ENCODE results near the gene HLTF. TPM values are rescaled to one million over a fixed set of nuclear protein-coding genes. Genes with fewer than 3 reads are reported as not detected.

Gene HLTF
- total and polyA plus RNA-seq, 2 donors (not counting 1 experiment from before 2014, with no cell fraction given): 3.3 to 22.9 TPM

DNA sequence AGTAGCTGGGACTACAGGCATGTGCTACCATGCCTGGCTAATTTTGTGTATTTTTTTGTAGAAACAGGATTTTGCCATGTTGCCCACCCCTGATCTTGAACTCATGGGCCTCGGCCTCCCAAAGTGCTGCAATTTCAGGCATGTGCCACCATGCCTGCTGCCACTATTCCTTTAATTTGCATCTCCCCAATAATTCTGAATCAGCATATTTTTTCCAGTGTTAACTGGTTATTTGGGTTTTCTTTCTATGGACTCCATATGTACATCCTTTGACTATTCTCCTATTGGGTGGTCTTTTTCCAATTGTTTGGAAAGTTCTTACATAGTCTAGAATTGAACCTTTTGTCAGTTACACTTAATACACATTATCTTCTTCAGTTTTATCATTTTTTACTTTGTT, 28.1 kb downstream of the HLTF start:
- Mint-ChIP-seq H3K27me3 (no peaks in the 10 kb centered on the region), H3K9me3 (ENCODE audit: insufficient read depth) (no peaks in the 10 kb centered on the region), H3K27ac (no peak overlapping the region), H3K4me3 (no peak overlapping the region), H3K4me1 (no peaks in the 10 kb centered on the region)
- WGBS (ENCODE audit: insufficient coverage): no CpG with 5 or more reads among the region's 1 CpG
- Histone ChIP-seq H3K4me1 (ENCODE audit: control insufficient read depth in 2 of 2, insufficient read depth in 2 of 2, low read length in 2 of 2) (no peaks in the 10 kb centered on the region), H3K27ac (ENCODE audit: low read length in 2 of 2) (no peak overlapping the region), H3K4me2 (replicated peaks; ENCODE audit: low read depth, low read length, poor library complexity, severe bottlenecking) (no peak overlapping the region), H3K79me2 (ENCODE audit: control insufficient read depth, insufficient read depth, low read length) (no peaks in the 10 kb centered on the region), H3K36me3 (replicated peaks in 1 of 2; ENCODE audit: control extremely low read depth in 1 of 2, control insufficient read depth in 1 of 2, extremely low read depth in 1 of 2, insufficient read depth in 2 of 2, low read length in 1 of 2) (peaks cover 3 to 15% of the 10 kb centered on the region in 2 experiments), H3K4me3 (ENCODE audit: control extremely low read depth in 1 of 5, extremely low read depth in 1 of 5, insufficient read depth in 1 of 5, low read depth in 2 of 5, low read length in 4 of 5) (no peak overlapping the region), H4K20me1 (ENCODE audit: control insufficient read depth, insufficient read depth, low read length, poor library complexity, severe bottlenecking) (no peaks in the 10 kb centered on the region), H2AFZ (ENCODE audit: insufficient read depth, low read depth, low read length, poor library complexity, severe bottlenecking) (no peak overlapping the region), H3K9ac (ENCODE audit: low read length) (no peak overlapping the region), H3K27me3 (replicated peaks in 1 of 4; ENCODE audit: control extremely low read depth in 1 of 4, control insufficient read depth in 3 of 4, insufficient read depth in 4 of 4, low read length in 3 of 4) (no peaks in the 10 kb centered on the region), H3K9me3 (ENCODE audit: control extremely low read depth in 1 of 3, control insufficient read depth in 2 of 3, insufficient read depth in 1 of 3, low read length in 2 of 3) (no peaks in the 10 kb centered on the region)
- DNase-seq (no peak), ATAC-seq (ENCODE audit: low read depth) (no peak)
- POLR2A ChIA-PET: no interaction called here
- CTCF ChIA-PET: no interaction called here
- no peak for TF ChIP-seq EZH2 (IDR thresholded peaks at IDR 0.05; ENCODE audit: borderline replicate concordance, insufficient read depth, low read depth, low read length, poor library complexity, severe bottlenecking)
- TF ChIP-seq, protein P1, sequence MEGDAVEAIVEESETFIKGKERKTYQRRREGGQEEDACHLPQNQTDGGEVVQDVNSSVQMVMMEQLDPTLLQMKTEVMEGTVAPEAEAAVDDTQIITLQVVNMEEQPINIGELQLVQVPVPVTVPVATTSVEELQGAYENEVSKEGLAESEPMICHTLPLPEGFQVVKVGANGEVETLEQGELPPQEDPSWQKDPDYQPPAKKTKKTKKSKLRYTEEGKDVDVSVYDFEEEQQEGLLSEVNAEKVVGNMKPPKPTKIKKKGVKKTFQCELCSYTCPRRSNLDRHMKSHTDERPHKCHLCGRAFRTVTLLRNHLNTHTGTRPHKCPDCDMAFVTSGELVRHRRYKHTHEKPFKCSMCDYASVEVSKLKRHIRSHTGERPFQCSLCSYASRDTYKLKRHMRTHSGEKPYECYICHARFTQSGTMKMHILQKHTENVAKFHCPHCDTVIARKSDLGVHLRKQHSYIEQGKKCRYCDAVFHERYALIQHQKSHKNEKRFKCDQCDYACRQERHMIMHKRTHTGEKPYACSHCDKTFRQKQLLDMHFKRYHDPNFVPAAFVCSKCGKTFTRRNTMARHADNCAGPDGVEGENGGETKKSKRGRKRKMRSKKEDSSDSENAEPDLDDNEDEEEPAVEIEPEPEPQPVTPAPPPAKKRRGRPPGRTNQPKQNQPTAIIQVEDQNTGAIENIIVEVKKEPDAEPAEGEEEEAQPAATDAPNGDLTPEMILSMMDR (IDR thresholded peaks at IDR 0.05): no peak
- intact Hi-C loops (cut with micrococcal nuclease): no loop called here

DNA sequence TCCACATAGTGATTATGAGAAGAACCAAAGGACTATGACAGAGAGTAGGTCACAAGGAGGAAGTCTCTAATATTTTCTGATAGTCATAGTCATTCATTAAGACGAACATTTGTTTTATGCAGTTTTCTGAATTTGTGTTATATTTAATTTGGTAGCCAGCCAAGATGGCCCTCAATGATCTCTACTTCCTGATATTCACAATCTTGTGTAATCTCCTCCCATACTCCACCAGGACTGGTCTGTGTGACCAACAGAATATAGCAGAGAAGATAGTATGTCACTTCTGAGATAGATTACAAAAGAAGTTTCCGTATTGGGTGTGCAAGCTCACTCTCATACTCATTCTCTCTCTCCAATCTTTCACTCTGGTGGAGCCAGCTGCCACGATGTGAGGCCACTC, 30.8 kb downstream of the HLTF start:
- Mint-ChIP-seq H3K27me3 (no peaks in the 10 kb centered on the region), H3K27ac (no peak overlapping the region), H3K9me3 (ENCODE audit: insufficient read depth) (no peaks in the 10 kb centered on the region), H3K4me1 (no peaks in the 10 kb centered on the region), H3K4me3 (no peak overlapping the region)
- no peak for ATAC-seq (ENCODE audit: low read depth)
- ChIA-PET POLR2A (no interaction called here), CTCF (no interaction called here)
- no peaks in the 10 kb centered on the region for H3K4me1 ChIP-seq (ENCODE audit: control insufficient read depth in 2 of 2, insufficient read depth in 2 of 2, low read length in 2 of 2)
- no peak overlapping the region for H3K4me2 ChIP-seq (replicated peaks; ENCODE audit: low read depth, low read length, poor library complexity, severe bottlenecking)
- no peak overlapping the region for H3K4me3 ChIP-seq (ENCODE audit: control extremely low read depth in 1 of 5, extremely low read depth in 1 of 5, insufficient read depth in 1 of 5, low read depth in 2 of 5, low read length in 4 of 5)
- DNase-seq: no peak
- no peak overlapping the region for H3K9ac ChIP-seq (ENCODE audit: low read length)
- H4K20me1 ChIP-seq (ENCODE audit: control insufficient read depth, insufficient read depth, low read length, poor library complexity, severe bottlenecking): no peaks in the 10 kb centered on the region
- intact Hi-C loops (cut with micrococcal nuclease): no loop called here
- H3K79me2 ChIP-seq (ENCODE audit: control insufficient read depth, insufficient read depth, low read length): no peaks in the 10 kb centered on the region
- no peak overlapping the region for H2AFZ ChIP-seq (ENCODE audit: insufficient read depth, low read depth, low read length, poor library complexity, severe bottlenecking)
- no peak overlapping the region for H3K27ac ChIP-seq (ENCODE audit: low read length in 2 of 2)
- no CpG with 5 or more reads among the region's 3 CpGs for WGBS (ENCODE audit: insufficient coverage)
- peaks cover 3 to 14% of the 10 kb centered on the region in 2 experiments for H3K36me3 ChIP-seq (replicated peaks in 1 of 2; ENCODE audit: control extremely low read depth in 1 of 2, control insufficient read depth in 1 of 2, extremely low read depth in 1 of 2, insufficient read depth in 2 of 2, low read length in 1 of 2)
- TF ChIP-seq EZH2 (IDR thresholded peaks at IDR 0.05; ENCODE audit: borderline replicate concordance, insufficient read depth, low read depth, low read length, poor library complexity, severe bottlenecking): no peak
- TF ChIP-seq, protein P1 (IDR thresholded peaks at IDR 0.05): no peak
- no peaks in the 10 kb centered on the region for H3K9me3 ChIP-seq (ENCODE audit: control extremely low read depth in 1 of 3, control insufficient read depth in 2 of 3, insufficient read depth in 1 of 3, low read length in 2 of 3)
- no peaks in the 10 kb centered on the region for H3K27me3 ChIP-seq (replicated peaks in 1 of 4; ENCODE audit: control extremely low read depth in 1 of 4, control insufficient read depth in 3 of 4, insufficient read depth in 4 of 4, low read length in 3 of 4)
